Activated CD4-positive, alpha-beta T cell treated with anti-CD3 and anti-CD28 coated beads, Interleukin-2, amount 50 U/mL, for 24 hours (primary cell): Measurements from ENCODE around the gene HSFX4.
"Not testable (repeated sequence)": the region's sequence is repeated elsewhere in the genome, so short reads cannot be mapped to it uniquely, and the experiment has no call there.

Experiments
- DNase-seq, 2 donors: peaks; one replicate each; pipeline ENCODE4 v3.0.0-alpha.2; 2020; ENCODE audit warnings: low read depth in 1 of 2, low spot score in 1 of 2

The HSFX4 gene

DNA sequence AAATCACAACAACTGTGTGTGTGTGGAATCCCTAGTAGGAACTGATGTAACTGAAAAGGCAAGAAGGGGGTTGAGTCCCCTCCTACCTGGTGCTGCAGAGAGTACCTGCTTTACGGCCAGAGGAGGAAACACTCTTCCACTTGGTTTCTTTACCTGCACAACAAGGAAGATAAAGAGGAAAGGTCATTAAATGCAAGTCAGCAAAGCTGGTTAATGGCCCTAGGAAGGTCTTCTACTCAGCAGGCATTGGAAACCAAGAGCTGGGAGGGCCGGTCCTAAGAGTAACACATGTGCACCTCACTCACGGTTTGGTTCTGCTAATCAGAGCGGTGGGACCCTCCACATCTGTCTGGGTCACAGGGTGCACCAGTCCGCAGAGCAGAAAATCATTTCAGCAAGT is 8.0 kb downstream of the HSFX4 start:
- DNase-seq: not testable (repeated sequence)

- DNase-seq: no peak
Observed at GRCh38 chrX:149937871-149938426, 8.6 kb downstream of the HSFX4 start.

- peak; percentile 76 to 87 for DNase-seq
Observed at GRCh38 chrX:149938427-149938880, 9.1 kb downstream of the HSFX4 start, which contains the start of gene EOLA2. TSS of gene EOLA2 (minus strand) at chrX:149938491. CDS start at chrX:149933874, 4,617 bp downstream.

GRCh38 chrX:149938881-149939654 is 9.7 kb downstream of the HSFX4 start:
- DNase-seq: peak; percentile 63 to 82

- DNase-seq: peak in 1 of 2 donors; percentile 66
Observed at GRCh38 chrX:149939655-149939904, 10.2 kb downstream of the HSFX4 start.

- DNase-seq: peak; percentile 65 to 83
Observed at GRCh38 chrX:149939905-149940673, 10.7 kb downstream of the HSFX4 start.

DNA sequence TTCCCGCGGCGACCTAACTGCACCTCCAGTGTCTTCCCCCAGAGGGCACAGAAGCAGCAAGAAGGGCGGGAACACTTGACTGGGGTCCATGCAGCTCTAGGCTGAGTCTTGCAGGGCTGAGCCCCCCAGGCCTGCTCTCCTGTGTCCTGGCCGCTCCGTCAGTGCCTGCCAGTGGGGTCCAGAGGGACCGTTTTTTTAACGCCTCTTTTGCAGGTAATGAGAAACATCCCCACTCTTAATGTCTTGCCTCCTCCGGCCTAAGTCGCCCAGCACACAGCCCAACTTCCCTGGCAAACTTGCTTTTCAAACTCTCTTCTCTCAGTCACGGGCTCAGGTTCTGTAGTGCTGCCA is 11.3 kb downstream of the HSFX4 start:
- not testable (repeated sequence) for DNase-seq

GRCh38 chrX:149945087-149945670 is 15.8 kb downstream of the HSFX4 start:
- not testable (repeated sequence) for DNase-seq

- not testable (repeated sequence) for DNase-seq
Observed at GRCh38 chrX:149945820-149946219, 16.4 kb downstream of the HSFX4 start.

DNA sequence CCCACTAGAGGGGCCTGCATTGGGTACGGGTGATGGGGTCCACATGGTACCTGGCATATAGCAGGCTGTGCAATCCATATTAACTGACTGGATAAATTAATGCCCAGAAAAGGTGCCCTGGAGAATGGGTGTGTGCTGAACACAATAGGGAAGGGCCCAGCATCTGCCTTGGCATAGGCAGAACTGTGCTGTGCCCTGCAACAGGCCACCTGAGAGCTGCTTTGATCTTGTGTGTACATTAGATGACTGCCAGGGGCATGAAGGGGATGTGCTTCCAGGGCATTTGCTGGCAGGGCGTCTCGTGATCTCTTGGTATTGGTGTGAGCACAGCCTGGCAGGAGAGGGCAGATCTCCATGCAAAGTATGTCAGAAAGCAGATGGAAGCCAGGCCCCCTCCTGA is 17.6 kb downstream of the HSFX4 start:
- not testable (repeated sequence) for DNase-seq

DNA sequence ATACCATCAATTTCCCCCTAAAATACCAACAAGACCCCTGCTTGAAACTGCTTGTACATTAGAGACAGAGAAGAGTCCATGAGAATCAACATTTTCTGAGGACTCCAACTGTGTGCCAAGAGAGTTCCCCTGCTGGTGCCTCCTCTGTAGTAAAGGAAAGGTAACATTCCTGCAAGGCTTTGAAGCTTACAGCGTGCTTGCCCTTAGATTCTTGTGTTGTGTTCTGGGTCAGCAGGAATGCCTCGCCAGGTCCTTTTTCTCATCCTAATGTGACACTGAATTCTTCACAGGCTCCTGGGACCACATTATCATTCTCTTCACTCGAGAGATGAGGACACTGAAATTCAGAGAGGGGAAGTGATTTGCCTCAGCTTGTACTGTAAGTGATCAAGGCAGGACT is 18.6 kb downstream of the HSFX4 start:
- DNase-seq: no peak

DNA sequence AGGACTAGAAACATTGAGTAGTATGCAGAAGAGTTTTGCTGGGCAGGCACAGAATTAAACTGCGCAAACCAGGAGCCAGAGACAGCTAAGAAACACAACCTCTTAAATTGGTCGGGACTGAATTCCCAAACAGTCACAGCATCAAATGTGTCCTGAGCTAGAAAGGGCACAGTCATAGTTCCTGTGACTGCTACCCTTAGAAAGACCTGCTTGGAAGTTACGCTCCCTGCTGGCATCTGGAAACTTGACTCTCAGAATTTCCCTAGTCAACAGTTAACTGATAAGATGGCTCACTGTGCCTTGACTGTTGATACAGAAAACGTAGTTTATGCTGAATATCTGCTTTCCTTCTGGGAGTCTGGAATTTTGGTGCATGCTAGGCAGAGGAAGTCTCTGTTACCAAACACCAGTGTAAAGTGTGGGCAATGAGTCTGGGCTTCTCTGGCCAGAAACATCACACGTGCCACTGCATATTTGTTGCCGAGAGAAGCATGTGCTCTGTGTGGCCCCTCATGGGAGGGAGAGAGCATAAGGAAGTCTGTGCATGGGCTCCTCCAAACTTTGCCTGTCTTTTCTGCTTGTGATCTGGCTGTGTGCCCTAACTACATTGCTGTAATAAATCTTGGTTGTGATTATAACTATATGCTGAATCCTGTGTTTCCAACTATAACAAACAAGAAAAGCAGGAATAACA is 20.5 kb downstream of the HSFX4 start:
- DNase-seq: no peak

DNA sequence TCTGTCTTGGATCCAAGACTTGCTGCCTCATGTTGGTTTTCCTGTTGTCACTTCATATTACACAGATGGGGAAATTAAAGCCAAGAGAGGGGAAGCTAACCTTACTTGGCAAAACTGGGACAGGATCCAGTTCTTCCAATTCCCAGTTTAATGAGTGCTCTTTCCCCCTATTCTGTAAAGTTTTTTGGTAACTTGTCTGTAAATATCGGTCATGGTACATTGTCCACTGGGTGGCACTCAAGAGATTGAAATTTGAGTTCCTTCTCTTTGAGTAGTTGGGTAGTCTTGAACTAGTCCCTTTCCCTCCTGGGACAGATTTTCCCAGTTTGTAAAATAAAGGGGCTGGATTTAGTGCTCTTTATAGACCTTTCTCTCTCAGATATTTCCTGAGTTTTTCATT is 21.3 kb downstream of the HSFX4 start:
- DNase-seq: peak in 1 of 2 donors; percentile 1

GRCh38 chrX:149961572-149961971 is 32.2 kb downstream of the HSFX4 start:
- no peak for DNase-seq

GRCh38 chrX:149962010-149962409 is 32.6 kb downstream of the HSFX4 start:
- DNase-seq: no peak

DNA sequence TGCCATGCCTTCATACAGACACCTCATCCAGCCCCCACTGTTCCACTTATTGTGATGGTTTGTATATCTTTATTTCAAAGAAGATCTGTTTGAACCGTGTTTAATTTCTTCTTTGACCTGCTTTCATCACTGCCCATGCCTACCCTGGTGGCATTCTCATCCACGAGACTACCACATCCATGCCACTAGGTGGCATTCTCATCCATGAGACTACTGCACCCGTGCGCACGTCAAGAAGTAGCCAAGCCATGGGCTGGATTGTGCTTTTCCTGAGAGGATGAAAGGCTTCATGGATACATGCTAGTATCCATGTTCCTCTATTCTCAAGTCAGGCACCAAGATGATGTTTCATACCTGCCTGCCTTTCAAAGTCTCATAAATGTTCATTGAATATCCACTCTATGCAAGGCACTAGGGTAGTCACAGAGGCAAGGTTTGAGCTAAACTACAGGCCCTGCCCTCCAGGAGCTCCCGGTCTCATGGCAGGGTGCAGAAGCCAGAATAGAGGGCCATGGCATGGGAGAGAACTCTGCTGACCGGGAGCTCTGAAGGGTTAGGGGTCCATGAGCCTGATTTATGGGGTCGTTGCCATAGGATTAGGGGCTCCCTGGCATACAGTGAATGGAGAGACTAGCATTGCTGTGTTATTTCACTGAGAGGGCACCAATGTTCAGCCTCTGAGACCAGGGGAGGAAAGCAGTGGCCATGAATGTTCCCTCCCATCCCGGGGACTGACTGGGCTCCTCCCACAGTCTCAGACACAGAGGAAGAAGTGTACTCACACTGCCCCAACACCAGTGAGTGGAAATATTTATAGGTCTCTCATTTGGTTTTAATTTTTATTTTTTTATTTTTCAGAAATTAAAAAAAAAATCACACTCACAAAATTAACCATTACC is 33.7 kb downstream of the HSFX4 start:
- DNase-seq: no peak

- no peak for DNase-seq
Observed at GRCh38 chrX:149979126-149979644, 49.8 kb downstream of the HSFX4 start.
